Tongue (tissue), 2 donors: ENCODE results near the gene LYRM9. TPM values are rescaled to one million over a fixed set of nuclear protein-coding genes. Genes with fewer than 3 reads are reported as not detected.
A peak's percentile ranks its signal among the peaks of the same experiment; 100 is the strongest.
"Not testable (repeated sequence)": the region's sequence is repeated elsewhere in the genome, so short reads cannot be mapped to it uniquely, and the experiment has no call there.

Experiments used
- DNase-seq: peaks from one replicate; pipeline ENCODE4 v3.0.0-alpha.2; 2015
- total RNA-seq: library from RNA; depleted of rRNA; stranded (reverse); fragments of >200 nt; gene quantifications from one replicate; pipeline ENCODE4 v1.2.3, GENCODE V29; 2014

LYRM9 gene
- total RNA-seq, 1 donor from 2014 or later: 26.5 TPM

DNA sequence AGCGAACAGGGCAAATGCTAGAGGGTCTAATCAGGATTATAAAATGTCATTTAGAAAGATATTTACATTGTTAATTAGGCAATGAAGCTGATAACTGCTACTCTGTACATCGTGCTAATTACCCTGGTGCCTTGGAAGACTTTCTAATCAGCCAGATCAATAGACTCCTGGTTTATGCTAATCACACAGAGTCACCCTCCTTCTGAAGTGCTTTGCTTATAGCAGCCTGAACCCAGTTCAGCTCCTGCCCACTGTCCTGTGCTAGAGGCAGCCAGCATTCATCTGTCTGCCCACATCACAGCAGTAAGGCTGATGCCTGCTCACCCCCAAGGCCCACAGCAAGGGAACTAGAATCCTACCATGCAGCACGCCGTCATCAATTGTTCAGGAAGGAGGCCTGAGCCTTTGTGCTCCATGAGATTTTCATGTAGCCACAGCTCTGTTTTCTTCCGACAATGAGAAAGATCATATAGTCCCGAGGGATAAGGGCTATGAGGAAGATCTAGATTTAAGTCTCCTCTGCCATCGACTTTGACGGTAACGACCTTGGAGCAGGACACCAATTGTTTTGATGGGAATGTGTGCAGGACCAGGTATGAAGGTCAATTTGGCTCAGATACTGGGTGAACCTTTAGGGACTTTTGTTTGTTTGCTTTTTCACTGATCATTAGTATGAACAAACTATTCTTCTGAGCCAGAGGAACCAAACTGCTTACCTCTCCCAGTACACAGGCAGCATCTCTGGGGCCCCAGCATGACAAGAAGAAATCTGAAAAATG is 12.5 kb upstream of the LYRM9 start:
- no peak for DNase-seq

DNA sequence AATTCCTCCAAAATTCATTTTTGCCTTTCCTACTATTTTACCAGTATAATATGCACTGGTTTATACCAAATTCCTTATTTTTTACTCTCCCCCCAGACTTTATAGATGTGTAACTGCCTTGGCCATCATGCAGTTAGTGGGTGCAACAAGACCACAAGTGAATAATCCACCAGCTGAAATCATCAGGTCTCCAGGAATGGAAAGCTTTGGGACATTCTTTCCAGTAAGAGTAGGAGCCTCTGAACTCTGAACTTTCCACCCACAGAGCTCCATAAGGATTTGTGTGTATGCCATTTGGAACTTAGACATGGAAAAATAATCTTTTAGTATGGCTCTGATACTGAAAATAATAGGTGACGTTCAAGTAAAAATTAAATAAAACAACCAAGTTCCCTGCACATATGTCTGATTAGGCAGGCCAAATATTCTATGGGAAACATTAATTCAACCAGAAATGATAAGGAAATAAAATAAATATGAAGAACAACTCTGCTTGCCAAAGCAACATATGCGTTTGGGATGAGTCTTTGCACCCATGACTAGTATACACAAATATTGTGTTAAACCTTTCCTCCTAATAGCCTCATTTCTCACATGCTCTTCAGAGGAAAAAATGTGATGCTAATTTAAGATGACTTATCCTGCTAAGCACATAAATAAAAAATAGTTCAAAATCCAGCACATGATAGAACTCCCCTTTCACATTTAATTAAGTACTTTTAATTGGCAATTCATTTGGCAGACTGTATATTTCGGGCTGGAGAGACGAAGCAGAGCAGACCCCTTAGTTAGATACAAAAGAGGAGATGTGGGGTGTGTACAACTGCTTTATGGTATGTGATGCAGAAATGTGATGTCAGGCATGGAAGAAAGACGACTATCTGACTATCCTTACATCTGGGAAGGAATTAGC is 11.6 kb upstream of the LYRM9 start:
- no peak for DNase-seq

DNA sequence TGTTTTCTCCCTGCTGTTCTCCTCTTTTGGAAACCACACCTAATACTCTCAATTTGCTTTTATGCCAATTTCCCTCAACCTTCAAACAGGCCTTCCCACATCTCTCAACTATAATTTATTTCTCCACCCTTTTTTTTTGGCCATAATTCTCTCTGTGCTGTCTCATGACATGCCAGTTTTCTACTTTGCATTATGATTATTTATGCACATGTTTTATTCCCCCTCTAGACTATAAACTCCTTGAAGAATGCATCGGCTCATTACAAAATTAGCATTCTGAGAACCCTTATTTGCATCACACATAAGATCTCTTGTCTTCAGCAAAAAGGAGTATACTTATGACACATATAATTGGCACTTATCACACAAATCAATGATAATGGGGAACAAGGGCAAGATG is 10.9 kb upstream of the LYRM9 start:
- DNase-seq: no peak

DNA sequence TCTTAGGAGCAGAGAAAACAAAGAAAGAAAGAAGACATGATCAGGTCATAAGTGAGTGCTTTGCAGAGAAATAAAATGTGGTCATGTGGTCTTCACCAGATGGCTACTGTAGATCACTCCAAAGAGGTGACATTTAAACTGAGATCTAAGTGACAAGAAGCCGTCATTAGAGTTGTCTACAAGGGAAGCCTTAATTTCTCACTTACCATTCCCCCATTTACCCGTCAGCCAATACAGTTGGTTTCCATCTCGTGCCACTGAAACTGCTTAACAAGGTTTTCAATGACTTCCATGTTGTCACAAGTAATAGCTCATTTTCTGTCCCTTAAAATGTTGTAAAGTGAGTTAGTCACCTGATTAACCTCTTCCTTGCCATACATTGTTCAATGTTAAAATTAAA is 6.4 kb upstream of the LYRM9 start:
- DNase-seq: no peak

DNA sequence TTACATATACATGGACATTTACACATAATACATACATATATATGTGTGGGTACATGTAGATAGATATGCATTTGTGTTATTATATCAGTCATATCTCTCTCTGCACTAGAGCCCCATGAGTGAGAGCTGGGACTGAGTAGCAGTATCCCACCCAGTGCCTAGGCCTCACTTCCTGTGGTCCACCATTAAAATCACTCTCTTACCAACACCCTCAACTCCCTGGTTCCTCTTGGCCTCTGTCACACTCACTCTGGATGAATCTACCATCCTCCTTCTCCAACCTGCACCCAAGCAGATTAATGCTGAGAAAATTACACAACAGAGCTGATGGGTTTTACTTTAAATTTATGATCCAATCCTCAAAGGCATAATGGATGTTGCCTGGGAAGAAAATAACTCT is 4.9 kb upstream of the LYRM9 start:
- no peak for DNase-seq

DNA sequence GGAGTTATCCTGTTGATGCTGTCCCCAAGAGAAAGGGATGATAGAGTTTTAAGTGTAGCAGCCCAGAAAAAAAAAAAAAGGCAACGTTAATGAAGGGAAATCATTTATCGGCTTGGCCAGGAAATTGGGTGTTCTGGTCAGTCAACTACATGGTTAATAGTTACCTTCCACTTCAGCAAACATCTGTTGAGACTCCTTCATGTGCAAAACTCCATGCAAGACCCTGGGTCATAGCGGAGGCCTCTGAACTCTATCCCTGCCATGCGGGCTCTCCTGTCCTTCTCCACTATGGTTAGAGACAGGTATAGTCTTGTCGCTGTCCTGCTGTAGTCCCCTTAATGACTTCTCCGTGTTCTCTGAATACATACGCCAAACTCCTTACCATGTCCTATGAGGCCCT is 3.5 kb upstream of the LYRM9 start:
- no peak for DNase-seq

DNA sequence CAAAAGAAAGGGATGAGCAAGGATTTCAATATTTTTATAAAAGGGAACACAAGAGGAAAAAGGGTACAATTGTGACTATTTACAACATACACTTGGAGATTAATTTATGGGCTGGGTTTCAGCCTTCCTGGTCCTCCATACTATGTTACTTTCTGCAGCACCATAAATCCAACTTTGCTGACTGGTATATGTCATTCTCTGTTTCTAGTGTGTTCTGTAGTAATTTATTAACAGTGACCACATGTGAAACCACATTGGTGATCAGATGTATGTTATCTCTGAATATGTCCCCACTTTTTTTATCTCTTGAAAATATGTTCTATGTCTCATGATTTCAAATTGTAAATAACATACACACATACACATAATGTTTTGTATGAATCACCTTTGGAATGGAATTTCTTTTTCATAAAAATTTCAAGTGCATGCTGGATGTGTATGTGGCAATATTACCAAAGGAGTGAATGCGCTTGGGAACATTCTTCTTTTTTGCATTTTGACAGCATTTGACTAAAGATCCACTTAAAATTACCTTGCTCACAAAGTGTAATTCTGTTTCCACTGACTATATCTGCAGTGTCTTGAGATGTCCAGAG is 2.9 kb upstream of the LYRM9 start:
- DNase-seq: no peak

DNA sequence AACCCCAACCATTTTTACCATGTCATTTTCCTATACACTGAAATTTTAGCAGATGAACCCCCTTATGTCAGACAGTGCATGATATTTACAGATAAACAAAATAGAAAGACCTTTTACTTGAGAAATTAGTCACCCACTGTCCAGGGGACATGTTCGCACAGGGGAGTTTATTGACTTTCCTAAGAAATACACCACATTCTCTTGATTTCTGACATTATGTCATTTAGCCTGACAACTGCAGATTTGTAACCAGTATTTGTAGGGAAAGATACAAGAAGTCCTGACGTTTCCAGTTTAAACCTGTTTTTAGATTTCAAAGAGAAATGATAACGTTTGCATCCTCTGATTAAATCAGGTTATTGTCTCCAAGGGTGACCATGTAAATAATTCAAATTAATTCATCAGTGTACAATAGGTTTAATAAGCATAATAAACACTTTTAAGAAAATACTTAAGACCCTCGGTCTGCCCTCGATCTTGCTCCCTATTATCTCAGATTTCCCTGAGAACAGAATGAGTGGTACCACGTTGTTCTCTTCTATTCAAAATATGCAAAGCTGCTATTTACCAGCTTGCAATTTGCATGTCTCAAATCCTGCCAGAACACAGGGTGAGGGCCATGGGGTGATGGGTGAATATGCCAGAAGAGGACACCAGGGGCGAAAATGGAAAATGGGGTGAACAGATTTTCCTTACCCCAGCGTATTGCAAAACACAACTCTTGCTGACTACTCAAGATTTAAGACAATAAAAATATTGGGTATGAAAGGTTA is 2.1 kb upstream of the LYRM9 start:
- no peak for DNase-seq

DNA sequence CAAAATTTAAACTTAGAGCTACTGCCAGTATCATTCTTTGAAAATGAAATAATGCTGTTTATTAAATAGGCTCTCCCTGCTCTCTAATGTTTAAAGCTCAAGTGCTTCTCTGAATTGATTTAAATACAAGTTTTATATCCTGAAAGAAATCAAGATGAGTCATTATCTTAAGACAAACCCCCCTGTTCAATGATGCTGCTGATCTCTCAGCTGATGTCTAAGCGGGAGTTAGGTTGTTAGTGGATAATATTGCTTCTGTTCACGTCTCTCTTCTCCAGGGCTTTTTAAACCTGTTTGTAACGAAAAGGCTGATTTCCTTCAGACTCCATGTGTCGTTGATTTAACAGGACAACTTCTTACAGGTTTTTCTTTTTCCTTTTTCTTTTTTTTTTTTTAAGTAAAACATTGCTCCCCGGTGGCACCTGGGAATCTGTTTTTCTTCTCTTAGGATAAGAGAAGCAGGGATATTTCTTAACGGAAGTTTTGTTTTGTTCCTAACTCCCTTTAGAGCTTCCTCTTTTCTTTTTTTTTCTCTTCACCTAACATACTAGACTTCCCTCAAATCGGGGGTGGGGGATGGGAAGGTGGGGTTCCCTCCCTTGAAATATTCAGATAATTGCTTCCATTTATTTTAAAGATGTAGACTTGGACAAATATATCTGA is 807 bp upstream of the LYRM9 start:
- DNase-seq: no peak

DNA sequence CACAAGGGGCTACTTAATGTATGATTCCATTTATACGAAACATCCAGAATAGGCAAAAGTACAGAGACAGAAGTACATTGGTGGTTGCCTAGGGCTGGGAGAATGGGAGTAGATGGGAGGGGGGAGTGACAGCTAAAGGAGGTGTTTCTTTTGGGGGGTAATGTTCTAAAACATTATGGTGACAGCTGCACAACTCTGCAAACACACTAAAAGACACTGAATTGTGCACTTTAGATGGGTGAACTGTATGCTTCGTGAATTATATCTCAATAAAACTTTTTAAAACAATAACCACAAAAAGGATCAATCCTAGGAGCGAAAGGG is 661 bp downstream of the LYRM9 start:
- DNase-seq: no peak

DNA sequence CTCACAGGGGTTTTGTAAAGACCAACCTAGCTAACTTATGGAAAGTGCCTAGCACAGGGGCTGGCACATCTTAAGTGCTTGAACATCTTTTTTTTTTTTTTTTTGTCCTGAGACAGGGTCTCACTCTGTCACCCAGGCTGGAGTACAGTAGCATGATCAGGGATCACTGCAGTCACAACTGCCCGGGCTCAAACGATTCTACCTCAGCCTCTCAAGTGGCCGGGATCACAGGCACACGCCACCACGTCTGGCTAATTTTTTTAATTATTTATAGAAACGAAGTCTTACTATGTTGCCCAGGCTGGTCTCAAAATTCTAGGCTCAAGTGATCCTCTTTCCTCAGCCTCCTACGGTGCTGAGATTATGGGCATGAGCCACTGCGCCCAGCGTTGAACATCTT is 1.3 kb downstream of the LYRM9 start:
- DNase-seq: no peak

DNA sequence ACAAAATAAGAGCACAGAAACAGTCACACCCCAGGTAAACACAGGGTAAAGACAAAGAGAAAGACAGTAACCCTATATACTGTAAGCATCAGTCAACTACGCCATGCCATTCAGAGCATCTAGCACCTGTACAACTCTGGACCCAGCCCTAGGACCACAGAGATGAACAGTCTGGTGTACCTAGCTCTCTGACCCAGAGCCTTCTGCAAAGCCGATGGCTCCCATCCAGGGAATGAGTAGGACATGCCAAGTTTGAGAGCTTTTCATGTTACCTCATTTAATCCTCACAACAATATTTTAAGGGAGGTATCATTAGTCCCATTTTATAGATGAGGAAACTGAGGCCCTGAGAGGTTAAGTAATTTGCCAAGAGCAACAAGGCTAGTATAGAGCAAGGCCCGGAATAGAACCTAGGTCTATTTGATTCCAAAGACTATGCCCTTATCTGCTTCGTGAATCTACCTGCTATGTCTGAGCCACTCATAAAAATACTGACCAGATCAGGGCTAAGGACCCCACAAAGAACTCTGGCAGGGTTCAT is 3.4 kb downstream of the LYRM9 start:
- DNase-seq: no peak

DNA sequence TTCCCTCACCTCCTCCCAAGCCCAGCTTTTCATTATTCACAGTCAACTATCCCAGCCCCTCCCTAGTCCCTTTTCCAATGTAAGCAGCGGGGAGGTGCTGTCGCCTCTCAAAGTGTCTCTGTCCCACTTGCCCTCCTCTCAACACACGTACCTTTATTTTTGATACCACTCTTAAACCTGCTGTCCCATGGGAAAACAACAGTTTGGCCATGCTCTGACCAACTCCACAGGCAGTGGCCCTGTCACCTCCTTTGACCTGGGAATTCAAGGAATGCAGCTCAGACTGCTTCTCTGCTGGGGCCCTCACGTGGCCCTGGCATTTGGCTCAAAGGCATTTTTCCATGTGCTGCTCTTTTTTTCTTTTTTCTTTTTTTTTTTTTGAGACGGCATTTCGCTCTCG is 4.2 kb downstream of the LYRM9 start:
- DNase-seq: no peak

DNA sequence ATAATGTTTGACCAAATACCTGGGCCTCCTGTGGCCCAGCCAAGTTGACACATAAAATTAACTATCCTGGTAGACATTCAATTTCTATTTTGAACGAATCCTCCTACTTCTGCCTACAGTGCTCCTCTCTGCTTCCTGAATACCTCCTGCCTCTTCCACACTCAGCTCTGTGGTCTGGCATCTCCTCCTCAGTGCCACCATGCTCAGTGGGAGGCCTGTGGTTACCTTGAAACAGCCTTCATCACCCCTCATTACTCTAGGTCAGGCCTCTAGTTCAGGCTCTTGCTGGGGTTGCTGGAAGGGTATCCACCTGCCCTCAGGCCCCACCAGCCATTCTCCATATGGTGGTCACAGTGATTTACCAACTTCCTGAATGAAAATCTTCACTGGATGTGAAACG is 5.1 kb downstream of the LYRM9 start:
- DNase-seq: no peak

DNA sequence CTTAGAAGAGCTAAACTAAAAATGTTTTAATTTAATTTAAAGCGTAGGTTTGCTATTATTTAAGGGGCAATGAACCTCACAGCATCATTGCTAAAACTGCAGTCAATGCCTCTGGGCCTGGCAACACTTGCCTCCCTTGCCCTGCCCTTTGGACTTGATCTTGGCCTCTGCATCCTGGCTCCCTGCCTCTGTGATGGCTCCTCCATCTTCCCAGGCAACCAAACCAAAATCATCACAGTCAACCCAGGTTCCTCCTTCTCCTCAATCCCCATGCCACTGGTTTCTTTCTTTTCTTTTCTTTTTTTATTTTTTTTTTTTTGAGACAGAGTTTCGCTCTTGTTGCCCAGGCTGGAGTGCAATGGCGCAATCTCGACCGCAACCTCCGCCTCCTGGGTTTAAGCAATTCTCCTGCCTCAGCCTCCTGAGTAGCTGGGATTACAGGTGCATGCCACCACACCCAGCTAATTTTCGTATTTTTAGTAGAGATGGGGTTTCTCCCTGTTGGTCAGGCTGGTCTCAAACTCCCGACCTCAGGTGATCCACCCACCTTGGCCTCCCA is 6.7 kb downstream of the LYRM9 start:
- DNase-seq: not testable (repeated sequence)

DNA sequence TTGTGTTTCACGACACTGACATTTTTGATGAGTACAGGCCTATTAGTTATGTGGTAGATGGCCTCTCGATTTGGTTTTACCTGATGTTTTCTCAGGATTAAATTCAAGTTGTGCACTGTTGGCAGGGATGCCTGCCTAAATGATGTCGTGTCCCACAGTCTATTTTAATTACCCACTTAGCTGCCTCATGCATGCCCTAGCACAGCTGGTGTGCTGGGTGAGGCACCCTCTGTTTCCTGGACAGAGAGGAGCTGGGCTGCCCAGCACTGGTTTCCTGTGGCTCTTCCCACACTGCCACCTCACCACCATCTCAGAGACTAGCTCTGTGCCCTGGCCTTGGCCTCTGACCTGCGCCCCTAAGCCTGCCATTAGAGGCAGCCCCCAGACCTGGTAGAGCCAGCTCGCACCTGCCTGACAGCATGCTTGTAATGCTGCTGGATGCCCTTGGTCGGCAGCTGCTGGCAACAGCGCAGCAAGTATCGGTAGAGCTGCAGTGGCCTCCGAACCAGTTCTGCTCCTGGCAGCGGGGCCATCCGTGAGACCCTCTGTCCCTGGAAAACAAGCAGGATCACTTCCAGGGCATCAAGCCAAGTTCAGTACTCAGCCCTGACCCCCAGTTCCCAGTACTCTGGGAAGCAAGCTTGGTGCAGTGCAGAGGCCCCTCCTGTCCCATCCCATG is 10.9 kb downstream of the LYRM9 start:
- DNase-seq: peak; percentile 40

DNA sequence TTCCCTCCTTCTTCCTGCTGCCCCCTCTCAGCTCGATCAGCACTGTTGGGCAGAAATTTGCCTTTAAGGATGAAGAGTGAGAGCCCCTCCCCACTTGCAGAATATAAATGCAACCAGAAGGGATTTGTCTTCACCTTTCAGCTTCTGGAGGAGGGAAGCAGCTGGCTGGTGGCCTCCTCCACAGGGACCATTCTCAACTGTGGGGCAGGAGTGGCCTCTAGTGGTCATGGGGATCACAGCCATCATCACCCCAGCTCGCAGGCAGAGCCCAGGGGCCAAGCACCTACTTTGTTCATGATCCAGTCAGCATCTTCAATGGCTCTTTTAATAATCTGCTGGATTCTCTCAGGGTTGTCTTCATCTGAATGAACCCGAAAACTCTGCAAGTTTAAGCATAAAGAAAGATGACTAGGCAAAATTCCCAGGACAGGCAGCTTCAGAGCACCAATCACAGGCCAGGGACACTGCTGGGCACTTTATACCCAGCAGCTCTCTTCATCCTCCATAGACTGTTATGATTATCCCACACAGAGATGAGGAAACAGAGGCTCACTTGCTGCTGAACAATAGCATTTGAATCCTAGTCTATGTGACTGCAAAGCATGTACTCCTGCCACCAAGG is 13.1 kb downstream of the LYRM9 start:
- DNase-seq: peak; percentile 92

DNA sequence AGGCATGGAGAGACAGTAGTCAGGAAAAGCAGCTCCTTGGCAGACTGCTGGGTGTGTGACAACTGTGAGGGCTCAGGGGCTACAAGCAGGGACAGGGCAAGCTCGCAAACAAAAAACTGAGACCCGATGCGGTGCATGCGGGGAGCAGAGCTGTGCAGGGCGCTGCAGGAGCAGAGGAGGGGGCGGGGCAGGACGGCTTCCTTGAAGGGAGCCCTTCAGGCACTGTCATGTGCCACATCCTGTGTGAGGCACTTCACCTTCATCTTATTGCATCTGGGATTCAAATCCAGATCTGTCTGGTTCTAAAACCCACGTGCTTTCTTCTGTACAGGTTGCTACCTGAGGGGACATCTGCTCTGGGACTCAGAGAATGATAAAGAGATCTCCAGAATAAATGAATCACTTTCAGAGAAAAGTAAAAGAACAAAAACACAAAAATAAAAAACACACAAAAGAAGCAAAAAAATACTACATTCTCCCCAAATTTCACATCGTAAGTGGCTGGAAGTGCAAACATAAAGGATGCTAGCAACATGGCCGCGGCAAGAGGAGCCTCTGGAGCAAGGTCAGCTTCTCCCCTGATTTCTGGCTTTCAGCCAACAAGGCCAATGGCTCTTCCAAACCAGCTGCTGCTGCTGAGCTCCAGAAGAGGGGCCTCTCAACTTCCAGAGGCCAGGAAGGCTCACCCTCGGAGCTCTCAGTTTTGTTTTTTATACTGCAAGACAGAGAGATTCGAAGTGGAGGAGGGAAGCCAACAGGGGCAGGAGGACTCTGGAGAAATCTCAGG is 14.2 kb downstream of the LYRM9 start:
- DNase-seq: peak; percentile 92

DNA sequence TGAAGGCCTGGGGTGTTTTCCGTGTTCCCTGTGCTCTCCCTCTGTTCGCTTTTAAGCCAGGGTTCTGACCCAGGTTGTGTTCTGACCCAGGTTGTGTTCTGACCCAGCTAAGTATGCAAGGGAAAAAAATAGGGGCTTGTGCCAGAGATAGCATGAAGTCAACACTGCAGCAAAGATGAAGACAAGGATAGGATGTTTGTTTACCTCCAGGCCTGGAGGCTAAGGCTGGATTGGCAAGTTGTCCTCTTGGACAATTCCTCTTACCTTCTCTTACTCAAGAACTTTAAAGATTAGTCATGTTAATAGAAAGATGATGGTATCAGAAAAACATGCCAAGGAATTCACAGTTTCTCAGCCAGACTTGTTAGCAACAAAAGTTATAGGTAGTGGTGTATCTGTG is 19.4 kb downstream of the LYRM9 start:
- no peak for DNase-seq
